GM15510 (cell line): Measurements from ENCODE around the gene ERP27.
A peak's percentile ranks its signal among the peaks of the same experiment; 100 is the strongest.

Experiments
- POLR2A ChIP-seq: IDR thresholded peaks from 3 replicates; pipeline ENCODE4 v1.6.1; 2011; ENCODE audit warnings: borderline replicate concordance; ENCODE audit not compliant: insufficient read length; ENCODE audit errors: extremely low read depth

Gene ERP27

DNA sequence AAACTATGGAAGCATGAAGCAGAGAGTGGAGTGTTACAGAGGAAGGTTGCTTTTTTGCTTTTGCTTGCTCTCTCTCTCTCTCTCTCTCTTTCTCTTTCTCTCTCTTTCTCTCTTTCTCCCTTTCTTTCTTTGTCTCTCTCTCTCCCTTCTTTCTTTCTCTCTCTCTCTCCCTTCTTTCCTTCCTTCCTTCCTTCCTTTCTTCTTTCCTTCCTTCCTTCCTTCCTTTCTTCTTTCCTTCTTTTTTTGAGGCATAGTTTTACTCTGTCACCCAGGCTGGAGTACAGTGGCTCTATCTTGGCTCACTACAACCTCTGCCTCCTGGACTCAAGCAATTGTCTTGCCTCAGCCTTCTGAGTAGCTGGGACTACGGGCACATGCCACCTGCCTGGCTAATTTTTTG is 15.4 kb upstream of the ERP27 start:
- TF ChIP-seq POLR2A: no peak

DNA sequence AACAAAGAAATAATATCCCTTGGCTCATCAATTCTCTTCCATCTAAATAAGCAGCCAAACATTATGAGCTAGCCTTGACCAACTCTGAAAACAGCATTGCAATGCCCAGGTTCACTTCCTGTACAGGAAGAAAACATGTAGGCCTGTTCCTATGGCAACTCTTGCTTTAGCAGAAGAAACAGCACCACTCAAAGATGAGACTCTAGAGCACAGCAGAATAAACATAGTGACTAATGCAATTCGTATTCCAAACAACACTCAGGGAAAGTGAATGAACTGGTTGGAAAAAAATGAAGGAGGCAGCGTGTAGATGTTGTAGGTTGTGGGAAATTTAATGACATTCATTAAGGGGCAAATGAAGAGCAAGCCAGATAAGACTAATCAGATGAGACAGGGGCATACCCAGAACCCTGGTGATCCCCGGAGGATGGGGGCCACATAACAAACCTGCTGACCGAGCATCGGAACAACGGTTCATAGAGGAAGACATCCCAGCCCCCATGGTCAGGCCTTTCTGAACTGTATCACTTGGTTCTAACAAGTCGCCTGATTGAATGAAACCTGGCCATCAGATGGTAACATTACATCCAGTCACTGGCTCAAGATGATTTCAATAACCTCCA is 14.1 kb upstream of the ERP27 start:
- no peak for TF ChIP-seq POLR2A

- no peak for TF ChIP-seq POLR2A
Measured at GRCh38 chr12:14951851-14952250, 13.5 kb upstream of the ERP27 start.

DNA sequence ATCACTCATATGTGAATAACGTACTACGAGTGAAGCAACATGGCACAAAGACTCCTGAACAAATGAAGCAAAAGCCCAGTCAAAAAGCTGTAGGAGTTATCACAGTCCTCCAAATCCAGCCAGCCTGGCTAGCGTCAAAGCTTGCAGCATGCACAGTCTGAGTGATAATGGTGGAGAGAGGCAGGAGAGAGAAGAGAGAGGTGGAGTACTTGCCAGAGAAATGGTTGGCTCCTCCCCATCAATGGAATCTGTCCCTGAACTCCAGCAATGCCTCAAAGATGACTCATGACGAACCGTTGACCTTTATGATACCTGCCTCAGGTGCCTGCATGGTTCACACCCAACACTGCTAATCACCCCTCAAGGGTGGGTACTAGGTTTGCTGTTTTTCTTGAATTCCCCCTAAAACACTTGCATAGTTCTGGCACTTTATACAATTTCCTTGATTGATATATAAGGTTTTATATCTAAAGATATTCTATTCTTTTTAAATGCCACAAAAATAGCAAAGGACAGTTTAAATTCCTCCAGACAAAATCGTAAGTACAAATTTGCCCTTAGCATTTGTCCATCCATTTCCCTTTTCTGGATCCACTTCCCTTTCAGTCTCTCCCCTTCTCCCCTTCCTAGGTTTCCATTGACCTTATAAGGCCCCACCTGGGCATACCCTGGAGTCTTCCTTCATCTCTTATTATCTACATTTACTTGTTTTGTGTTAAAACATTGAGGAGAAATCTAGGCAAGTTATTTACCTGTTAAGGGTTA is 12.8 kb upstream of the ERP27 start:
- no peak for TF ChIP-seq POLR2A

- TF ChIP-seq POLR2A: no peak
Measured at GRCh38 chr12:14950421-14950820, 12.1 kb upstream of the ERP27 start.

- TF ChIP-seq POLR2A: no peak
Measured at GRCh38 chr12:14949631-14950030, 11.3 kb upstream of the ERP27 start.

DNA sequence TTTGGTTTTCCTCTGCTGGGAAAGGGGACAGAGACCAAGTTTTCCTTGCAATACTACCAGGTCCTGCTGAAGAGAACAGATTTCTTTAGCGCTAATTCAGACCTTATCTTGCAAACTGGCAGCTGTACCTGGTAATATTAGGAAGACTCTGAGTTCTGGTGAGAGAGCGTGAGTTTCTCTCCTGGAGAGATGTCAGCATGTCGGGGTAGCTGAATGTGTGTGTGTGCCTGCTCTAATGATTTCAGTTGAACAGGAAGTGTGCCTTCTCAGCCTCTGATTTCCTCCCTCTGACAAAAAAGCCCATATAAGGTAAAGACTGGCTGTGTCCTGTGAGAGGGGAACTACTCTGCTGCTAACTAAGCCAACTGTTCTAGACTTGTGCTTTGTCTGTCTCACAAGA is 10.3 kb upstream of the ERP27 start:
- peak; percentile 55 for TF ChIP-seq POLR2A

- TF ChIP-seq POLR2A: no peak
Measured at GRCh38 chr12:14946861-14947260, 8.5 kb upstream of the ERP27 start.

DNA sequence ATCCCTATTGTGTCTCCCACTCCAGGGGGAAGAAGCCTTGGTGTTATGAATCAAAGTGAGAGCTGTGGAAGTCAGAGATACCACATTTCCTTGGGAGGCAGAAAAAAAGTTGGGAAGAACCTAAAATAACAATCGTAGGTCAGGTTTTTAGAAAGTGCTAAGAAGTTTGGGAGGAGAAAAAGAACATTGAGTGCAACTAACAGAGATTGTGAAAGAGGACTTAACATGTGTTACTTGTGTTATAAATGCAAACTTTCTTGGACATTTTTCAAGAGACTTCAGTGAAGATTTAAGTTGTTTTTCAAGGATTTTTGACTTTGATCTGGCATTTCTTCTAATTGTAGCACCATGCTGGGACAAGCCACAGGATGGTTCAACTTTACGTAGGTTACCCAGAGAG is 7.8 kb upstream of the ERP27 start:
- TF ChIP-seq POLR2A: no peak

DNA sequence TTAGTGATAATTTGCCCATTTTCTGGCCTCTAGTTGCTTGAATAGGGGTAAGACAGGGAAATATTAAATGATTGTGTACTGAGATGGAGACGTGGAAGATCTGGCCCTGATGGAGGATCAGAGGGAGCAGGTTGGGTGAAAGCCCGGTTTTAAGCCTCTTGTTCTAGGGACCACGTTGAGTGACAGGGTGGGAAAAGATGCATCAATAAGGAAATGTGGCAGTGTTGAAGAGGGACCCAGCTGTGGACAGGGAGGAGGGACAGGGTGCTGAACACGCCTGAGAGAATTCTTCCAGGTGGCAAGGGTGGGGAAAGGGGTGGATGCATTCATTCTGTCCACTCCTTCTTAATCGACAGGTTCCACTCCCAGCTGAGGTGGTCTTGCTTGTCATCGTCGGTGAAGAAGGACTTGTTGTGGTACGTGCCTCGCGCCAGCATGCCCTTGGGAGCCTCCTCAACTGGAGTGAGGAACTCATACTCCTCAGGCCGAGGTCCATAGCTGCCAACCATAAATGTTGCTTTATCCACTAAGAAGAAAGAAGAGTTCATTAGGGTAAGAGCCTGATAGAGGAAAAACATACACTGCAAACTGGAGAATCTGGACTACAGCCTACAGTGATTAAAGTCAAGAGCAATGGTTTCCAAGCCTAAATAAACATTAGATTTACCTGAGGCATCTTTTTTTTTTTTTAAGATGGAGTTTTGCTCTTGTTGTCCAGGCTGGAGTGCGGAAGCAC is 4.0 kb upstream of the ERP27 start:
- TF ChIP-seq POLR2A: no peak

GRCh38 chr12:14941369-14941768 is 3.0 kb upstream of the ERP27 start:
- no peak for TF ChIP-seq POLR2A

- no peak for TF ChIP-seq POLR2A
Measured at GRCh38 chr12:14937689-14938088, 648 bp downstream of the ERP27 start.

DNA sequence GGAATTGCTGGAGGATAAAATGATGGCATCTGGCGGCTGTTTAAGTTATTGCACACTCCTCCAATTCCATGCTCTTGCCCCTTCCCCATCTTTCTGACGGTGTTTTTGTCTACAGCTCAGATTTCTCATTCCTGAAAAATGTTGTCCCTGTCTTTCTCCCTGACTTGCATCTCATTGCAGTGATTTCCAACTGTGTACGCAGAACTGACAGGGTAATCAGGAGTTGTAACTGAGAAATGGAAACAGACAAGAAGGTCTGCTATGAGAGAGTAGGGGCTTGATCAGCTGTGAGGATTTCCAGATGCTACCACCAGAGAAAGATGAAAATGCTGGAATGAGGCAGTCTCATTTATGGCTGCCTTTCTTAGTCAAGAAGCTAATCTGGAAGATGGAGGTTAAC is 1.3 kb downstream of the ERP27 start:
- no peak for TF ChIP-seq POLR2A

- TF ChIP-seq POLR2A: no peak
Measured at GRCh38 chr12:14936224-14936861, 2.0 kb downstream of the ERP27 start.

GRCh38 chr12:14935031-14935430 is 3.3 kb downstream of the ERP27 start:
- no peak for TF ChIP-seq POLR2A

DNA sequence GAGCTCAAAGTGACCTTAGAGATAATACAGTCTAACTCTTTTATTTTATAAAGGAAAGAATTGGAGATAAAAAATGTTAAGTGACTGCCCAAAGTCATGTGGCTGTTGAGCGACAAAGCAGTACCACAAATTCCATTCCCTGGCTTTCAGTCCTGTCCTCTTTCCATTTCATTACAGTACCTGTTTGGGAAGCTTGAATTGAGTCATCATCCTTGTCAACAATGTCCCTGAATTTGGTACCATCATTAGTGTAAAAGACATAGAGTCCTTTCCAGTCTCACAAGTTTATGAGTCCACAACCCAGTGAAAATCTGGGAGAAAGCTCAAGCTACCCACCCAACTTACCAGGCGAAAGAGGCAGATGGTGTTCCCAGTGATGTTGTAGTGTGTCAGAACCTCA is 3.8 kb downstream of the ERP27 start:
- TF ChIP-seq POLR2A: no peak

DNA sequence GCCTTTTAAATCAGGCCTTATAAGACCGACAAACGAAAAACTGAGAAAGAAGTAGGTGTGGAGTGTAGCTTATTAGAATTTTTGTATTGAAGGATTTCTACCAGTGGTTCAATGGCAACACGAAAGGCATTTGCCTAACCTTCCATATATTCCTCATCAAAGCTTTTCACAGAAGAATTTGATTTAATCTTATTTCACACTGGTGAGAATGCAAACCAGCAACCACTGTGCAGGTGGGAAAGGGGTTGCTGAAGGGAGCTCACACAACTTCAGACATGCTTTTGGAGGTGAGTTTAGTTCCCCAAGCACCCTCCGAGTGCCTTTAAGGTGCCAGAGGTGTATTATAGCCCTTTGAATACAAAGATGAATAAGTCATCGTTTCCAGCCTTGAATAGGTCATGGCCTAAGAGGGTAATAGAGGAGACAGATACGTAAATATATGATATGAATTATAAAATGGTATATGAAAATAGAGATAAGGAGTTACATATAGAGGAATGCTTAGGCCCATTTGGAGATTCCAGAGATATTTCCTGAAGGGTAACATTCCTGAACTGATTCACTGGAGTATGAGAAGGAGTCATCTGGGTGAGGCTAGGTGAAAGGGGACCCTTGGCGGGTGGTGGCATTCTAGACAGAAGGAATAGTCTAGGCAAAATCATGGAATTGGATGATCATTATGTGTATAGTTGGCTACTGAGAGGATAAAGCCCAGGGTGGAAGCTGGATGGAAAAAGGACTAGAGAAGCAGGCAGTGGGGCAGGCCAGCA is 6.4 kb downstream of the ERP27 start:
- no peak for TF ChIP-seq POLR2A
